HG02798 (cell line): ENCODE measurements around the gene NINJ2.

Experiments used
- ATAC-seq: cut with Tn5 transposase; IDR thresholded peaks from one replicate; pipeline ENCODE4 v1.9.1; 2021; ENCODE audit warnings: mild to moderate bottlenecking; ENCODE audit not compliant: unreplicated experiment, poor library complexity

The NINJ2 gene

DNA sequence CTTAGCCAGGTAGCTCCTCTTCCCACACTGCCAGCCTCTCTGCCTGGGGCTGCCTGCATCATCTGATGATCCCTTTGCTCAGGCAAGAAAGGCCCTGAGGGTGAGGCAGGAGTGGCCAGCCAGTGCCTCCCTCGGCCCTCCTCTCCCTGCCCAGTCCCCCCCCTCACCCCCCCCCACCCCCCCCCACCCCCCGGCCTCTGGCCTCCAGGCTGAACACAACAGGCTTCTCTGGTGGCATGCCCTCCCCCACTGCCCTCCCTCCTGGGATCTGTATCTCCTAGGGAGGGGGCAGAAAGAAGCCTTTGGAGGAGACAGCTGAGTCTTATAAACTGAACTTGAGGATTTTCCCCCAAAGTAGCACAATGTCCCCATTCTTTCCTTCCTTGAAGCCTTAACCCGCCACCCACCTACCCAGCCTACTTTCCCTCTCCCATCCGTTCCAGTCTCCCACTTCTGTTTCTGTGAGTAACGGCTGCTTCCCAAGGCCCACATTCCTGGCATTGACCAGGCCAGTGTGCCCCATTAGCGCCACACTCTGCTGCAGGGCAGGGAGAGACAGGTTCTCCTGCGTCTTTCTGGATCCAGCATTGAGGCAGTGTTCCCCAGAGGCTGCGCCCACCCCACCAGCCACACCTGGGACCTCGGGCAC lies 121.4 kb downstream of the NINJ2 start:
- ATAC-seq, result no peak

DNA sequence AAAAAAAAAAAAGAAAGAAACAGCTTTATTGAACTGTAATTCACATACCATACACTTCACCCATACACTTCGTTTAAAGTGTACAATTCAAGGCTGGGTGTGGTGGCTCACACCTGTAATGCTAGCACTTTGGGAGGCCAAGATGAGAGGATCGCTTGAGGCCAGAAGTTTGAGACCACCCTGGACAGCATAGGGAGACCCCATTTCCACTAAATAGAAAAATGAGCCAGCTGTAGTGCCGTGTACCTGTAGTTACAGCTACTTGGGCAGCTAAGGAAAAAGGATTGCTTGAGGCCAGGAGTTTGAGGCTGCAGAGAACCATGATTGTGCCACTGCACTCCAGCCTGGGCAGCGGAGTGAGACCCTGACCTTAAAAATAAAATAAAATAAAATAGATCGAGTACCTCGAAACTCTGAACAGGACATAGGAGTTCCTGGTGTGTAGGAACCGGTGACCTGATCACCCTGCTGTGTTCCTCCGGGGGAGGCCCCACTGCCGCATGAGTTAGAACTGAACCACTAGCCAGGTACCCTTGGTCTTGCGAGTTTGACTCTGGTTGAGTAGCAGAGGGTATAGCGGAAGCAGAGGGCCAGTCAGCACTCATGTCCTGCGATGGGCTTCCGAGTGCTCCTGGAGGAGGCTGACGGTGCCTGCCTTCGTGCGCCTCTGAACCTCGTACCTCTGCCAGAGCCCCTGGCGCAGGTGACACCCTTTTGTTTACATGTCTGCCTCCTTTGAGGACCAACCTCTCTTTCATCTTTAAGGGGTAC lies 123.5 kb downstream of the NINJ2 start:
- ATAC-seq, result no peak

DNA sequence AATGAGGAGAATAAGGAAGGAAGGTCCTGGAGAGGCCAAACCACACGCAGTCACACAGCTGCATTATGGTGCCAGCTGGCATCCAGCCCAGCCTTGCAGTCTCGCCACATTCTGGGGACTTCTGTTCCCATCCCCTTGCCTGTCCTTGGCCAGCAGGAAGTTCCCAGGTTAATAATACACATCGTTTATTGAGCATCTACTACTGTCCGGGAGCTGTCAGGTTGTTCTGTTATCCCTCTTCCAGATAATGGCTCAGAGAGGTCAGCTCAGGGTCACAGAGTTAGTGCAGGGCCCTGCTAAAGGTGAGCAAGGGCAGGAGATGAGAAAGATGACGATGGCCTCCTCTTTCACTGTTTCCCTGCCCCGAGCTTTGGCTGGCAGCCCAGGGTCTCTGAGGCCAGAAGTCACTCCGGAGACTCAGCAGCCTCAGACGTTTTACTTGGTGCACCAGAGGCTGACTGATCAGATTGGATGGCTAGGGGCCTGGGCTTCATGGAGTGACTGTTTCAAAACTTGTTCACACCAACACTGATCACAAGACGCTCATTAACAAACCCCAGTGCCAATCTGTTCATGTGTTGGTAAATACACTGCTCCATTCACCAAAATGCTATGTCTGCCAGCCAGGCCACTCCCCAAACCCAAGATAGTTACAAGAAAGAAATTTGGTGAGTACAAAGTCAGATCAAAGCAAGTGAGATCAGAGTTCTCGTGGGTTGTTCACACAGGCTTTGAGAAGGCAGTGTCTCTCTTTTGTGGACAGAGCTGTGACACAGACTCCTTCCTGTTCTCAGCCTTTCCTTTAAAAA lies 124.3 kb downstream of the NINJ2 start:
- ATAC-seq, result no peak

DNA sequence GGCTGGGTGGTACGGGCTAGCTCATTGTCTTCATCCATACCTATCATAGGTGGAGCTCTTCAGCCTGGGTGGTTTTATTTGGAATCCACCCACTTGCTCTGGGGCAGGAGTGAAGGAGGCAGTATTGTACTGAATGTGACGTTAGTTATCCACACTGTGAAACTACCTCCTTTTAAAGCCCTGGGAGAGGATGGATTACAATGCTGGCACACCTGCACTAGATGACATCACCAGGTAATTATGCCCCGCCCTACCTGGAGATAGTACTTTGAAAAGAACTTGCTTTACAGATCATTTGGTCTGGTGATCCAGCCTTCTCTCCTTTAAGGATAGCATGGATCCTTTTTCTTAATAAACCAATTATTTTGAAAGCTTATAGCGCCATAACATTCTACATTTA lies 125.5 kb downstream of the NINJ2 start:
- no peak for ATAC-seq

DNA sequence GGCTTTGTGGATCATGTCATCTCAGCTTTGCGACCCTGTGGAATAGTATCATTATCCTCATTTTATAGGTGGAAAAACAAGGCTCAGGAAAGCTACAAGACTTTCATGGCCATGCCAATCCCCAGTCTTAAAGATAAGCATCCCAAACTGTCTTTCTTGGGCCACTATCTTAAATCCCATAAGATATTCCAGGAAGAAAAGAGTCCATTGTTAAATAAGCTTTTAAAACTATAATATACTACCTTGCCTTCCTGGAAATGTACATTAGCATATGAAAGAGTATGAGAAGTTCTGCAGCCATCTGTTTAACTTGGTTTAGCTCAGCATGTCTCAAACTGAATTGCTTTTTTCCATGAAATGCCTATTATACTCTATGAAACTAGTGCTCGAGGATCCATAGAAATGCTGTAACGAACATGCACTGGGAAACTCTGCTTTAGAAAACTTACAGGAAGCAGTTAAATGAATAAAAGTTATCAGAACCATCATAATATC lies 126.4 kb downstream of the NINJ2 start:
- ATAC-seq, result no peak

DNA sequence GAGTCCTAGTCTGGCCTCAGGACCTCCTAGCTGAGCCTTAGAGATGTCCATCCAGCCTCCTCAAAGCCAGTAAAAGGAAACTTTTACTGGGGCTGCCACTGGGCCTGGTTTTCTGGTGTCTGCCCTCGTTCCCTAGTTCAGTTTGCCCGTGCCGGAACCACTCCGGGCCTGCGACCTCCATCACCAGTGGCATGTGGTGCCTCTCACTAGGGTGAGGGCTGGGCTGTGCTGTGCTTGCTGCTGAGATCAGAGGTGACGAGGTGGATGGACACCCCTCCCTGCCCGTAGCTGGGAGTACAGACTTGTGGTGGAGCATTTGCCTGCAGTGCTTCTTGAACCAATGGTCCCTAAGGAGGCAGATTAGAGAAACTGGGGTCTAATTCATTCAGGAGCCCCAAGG lies 127.8 kb downstream of the NINJ2 start:
- no peak for ATAC-seq

DNA sequence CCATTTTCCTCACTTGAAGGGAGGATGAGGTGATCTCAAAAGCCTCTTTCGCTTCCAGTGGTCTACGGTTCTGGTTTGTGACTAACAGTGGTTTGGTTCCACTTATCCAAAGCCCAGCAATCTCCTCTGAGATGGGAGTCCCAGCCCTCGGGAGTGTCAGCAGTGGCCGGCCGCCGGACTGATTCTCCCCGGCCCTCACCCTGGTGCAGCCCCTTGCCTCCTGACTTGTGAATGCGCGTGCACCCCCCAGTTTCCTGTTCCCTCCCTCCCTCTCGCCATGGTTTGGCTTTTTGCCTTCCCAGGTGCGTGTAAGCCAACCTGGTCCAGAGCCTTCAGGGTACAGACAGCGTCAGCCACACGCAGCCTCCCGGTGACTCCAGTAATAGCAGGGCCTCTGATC lies 129.0 kb downstream of the NINJ2 start:
- no peak for ATAC-seq

DNA sequence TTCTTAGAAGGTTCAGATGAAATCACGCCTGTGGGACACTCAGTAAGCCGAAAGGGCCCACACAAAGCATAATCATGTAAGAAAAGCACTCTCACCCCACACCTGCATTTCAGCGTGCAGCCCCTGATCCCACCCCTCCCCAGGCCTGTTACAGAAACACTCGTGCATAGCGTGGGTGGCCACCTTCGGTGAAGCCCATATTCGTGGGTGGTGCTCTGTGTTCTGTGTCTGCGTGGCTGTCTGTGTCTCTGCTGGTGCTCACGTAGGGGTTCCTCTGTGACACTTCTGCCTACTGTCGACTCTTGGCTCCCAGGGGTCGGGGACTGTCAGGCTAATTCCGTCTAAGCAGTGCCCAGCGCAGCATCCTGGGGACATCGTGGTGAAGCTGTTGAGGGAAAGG lies 129.5 kb downstream of the NINJ2 start:
- ATAC-seq, result no peak

DNA sequence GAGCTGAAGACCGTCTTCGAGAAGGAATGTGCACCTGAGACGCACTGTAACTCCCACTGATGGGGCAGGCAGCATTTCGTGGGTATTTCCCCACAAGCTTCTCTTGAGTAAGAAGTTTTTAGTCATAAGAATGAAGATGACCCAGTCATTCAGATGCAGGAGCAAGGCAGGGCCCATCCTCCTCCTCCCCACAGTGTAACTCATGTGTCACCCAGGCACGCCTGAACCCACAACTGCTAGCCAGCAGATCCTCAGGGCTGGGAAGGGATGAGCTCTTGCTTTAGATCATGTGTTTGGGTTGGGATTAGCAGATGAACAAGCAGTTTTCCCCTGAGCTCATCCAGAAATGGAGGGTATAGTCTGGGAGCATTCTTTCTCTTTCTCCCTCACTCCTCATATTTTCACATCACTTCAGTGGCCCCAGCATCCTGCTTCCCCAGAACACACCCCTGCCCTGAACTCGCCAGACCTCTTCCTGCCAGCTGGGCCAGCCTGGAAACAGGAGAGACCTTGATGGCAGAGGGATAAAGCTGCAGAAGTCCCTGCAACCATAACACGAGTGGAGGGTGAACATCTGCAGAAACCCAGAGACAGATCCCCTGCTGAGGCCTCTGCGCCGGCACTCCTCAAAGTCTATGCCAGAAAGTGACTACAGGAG lies 130.2 kb downstream of the NINJ2 start:
- no peak for ATAC-seq

DNA sequence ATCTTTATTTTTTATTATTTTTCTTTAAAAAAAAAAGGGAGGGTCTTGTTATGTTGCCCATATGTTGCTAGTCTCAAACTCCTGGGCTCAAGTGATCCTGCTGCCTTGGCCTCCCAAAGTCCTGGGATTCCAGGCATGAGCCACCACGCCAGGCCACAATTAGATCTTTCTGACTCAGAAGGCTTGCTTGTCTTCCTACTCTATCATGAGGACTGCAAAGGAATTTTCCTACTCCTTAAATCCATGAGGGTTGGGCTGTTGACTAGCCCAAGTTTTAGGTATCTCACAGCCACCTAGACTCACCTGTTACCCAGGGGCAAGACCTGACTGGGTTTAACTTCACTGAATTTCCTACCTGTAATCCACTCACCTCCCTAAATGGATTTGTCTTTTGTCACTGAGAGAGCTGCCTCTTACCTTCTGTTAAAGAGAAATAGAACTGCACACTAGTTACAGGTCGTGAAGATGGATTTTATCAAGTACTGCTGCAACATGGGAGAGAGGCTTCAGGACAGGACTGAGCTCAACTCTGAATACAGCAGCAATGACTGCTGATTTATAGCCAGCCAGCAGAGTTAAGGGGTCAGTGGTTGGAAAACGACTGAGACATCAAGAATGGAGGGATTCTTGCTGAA lies 131.2 kb downstream of the NINJ2 start:
- no peak for ATAC-seq

DNA sequence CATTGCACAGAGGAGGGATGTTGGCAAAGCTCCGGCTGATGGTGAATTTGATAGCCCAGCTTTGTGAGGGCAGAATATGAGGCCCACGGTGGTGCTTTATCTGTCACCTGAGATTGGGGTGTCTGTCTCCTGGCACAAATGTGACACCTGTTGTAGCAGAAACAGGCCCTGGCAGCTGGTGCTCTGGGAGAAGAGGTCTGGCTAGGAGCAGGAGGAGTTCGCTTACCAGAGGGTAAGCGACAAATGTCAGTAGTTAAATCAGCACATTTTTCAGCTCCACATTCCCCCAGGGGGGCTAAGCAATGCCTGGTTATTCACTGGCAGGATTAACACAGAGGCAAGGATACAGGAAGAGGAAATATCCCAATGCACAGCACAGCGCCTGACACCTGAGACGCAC lies 132.4 kb downstream of the NINJ2 start:
- no peak for ATAC-seq

DNA sequence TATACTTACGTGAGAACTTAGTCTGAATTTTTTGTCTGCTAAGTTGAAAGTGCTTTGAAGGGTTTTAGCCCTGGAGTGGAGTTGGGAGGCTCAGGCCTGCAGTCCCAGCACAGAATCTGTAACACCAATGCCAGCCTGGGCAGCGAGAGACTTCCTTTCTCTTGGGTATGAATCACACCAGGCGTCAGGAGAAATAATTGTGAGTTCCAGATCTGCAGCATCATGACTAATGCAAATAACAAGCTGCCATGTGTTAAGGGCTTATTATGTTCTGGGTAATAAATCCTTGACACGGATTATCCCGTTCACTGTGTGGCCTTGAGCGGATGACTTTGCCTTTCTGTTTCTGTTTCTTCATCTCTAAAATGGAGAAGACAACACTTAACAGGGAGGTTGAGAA lies 132.9 kb downstream of the NINJ2 start:
- ATAC-seq, result no peak

DNA sequence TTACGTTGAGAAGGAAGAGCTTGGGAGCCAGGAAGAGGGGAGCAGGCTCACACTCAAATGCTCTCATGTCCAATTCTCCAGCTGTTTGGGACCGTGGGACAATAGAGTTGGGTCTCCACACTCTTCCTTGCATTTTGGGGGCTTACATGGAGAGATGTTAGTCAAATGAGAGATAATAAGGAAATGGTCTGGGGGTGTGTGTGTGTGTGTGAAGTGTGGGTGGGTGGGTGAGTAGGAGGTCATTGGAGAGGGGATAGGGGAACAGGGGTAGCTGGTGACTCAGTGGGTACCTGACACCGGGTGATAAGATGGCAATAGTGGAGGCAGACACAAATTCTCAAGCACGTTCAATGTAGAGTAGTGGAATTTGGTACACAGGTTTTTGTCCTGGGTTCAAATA lies 135.5 kb downstream of the NINJ2 start:
- ATAC-seq, result no peak

DNA sequence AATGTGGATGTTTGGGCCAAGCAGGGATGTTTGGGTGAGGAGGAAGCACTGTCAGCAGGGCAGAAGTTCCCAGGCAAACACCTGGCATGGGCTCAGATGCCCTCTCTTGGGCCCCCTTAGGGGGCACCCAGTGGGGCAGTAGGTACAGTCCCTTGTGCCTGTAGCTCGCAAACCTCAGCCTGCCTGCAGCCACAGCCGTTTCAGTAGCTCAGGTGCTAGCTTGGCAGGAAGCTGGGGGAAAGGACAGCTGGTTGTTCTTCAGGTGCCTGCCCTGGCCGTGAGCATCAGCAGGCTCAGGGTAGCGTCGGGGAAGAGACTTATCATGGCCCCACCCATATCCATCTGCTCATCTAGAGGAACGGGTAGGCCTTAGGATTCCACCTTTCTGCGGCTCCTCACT lies 136.0 kb downstream of the NINJ2 start:
- no peak for ATAC-seq

DNA sequence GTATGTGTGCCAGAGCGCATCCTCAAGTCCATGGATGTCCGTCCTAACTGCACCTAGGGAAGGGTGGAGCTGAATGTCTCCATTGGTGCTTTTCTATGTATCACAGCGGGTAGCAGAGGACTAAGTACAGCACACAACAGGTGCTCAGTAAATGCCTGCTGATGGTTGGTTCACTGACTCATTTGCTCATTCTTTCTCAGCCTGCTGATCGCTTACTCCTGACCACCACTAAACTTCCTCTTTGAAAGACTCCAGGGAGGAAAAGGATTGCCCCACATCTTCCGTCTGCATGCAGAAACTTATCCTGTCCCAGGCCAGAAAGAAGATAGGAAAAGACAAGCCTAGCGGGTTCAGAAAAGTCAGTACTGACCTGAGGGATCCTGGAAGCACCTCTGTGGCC lies 137.2 kb downstream of the NINJ2 start:
- ATAC-seq, result no peak

DNA sequence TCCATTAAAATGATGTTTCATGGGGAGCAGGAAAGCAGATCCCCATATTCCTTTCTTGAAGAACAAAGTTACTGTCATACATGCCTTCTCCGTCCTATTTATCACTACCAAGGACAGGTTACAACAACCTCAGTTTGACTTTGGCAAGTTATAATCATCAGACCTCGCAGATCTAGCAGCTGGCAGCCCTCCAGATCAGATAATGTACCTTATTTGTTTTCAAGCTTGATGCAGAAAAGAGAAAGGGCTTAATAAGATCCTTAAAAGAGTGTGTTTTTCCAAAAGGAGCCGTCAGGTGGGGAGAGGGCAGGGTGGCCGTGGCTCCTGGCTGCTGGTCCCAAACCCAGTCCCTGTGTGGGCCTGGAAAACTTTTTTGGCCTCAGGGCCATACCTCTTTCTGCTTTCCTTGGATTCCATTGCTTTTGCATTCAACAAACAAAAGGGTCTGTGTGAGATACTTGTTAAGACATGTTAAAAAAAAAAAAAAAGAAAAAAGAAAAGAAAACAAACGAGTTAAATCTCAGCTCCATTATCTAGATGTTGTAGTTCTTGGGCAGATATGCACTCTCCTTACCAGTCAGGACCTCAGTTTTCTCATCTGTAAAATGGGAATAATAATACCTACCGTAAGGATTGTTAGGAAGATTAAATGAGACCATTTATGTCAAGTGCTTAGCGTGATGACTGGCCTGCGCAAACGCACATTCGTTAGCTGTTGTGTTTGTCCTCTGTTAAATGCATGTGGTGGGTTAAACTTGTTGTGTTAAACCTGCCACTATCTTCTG lies 138.9 kb downstream of the NINJ2 start:
- ATAC-seq, result no peak

DNA sequence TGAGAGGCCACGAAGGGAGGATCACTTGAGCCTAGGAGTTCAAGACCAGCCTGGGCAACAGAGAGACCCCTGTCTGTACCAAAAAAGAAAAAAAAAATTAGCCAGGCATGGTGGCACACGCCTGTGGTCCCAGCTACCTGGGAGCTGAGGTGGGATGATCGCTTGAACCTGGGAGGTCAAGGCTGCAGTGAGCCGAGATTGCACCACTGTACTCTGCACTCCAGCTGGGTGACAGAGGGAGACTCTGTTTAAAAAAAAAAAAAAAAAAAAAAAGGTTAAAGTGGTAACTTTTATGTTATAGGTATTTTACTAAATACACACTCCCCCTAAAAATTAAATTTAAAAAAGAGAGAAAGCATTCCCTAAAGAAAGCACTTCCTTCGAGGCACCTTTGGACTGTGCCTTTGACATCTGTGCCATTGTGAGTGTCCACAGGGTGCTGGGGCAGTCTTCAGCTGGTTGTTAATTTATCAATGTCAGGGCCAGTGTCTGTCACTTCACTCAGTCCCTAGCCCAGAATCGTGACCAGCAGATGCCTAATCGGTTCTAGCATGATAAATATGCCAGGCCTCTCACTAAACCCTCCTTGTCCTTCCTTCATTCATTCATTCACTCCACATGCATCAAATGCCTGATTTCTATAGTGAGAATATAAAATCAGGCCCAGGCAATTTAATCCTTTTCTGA lies 140.4 kb downstream of the NINJ2 start:
- no peak for ATAC-seq

DNA sequence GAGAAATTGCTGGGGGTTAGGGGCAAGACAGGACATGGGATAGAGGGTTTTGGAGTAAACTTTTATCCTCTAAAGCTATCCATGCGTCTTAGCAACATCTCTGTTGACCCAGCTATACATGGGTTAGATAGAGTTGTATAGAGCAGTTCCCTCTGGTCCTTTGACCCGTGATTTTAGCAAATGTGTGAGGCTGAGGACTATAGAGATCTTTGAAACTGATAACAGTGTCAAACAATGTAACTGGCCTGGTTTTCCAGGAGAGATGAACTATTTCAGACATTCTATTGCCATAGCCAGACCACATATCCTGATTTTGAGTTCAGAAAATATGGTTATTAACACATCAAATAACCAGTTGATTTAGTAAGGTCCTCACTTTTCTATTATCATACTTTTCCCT lies 143.1 kb downstream of the NINJ2 start:
- ATAC-seq, result no peak

DNA sequence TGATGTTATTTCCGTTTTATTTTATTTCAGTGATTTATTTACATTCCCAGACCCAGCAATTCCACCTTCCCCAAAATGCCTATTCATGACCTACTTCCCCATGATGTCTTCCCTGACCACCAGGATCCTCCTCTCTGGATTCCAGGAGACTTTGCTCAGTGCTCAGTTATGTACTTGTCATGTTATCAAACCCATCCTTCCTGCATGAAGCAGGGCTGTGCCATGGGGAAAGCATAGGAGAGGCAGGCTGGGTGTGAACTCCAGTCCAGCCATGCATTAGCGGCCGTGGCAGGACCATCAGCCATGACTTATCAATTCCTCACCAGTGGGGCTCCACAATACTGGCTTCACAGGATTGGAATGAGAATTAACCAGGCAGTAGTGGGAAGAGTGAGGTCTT lies 145.7 kb downstream of the NINJ2 start:
- no peak for ATAC-seq
